Activated CD4-positive, alpha-beta T cell treated with anti-CD3 and anti-CD28 coated beads, Interleukin-2, amount 50 U/mL, for 4 hours (primary cell): ENCODE data around the gene TCERG1L.

ENCODE experiments used
- DNase-seq, 2 experiments: peaks; one replicate each; pipeline ENCODE4 v3.0.0-alpha.2; 2020

The TCERG1L gene

GRCh38 chr10:131314799-131315198 lies 3.3 kb upstream of the TCERG1L start:
- DNase-seq, result no peak

GRCh38 chr10:131314148-131314547 lies 2.6 kb upstream of the TCERG1L start:
- DNase-seq, result no peak

GRCh38 chr10:131313377-131313776 lies 1.9 kb upstream of the TCERG1L start:
- DNase-seq, result no peak

GRCh38 chr10:131312478-131312836 lies 936 bp upstream of the TCERG1L start:
- DNase-seq, result no peak

GRCh38 chr10:131311402-131311660 lies 190 bp downstream of the TCERG1L start:
- no peak for DNase-seq

- no peak for DNase-seq
These were observed 745 bp downstream of the TCERG1L start for GRCh38 chr10:131310551-131311401.

- DNase-seq, result no peak
These were observed 1.4 kb downstream of the TCERG1L start for GRCh38 chr10:131310142-131310541.

- DNase-seq, result no peak
These were observed 11.0 kb downstream of the TCERG1L start for GRCh38 chr10:131300508-131300907.

- no peak for DNase-seq
These were observed 20.7 kb downstream of the TCERG1L start for GRCh38 chr10:131290781-131291180.

GRCh38 chr10:131288648-131289047 lies 22.9 kb downstream of the TCERG1L start:
- DNase-seq, result no peak

- no peak for DNase-seq
These were observed 28.6 kb downstream of the TCERG1L start for GRCh38 chr10:131282961-131283360.

- no peak for DNase-seq
These were observed 31.4 kb downstream of the TCERG1L start for GRCh38 chr10:131280101-131280500.

- DNase-seq, result no peak
These were observed 32.0 kb downstream of the TCERG1L start for GRCh38 chr10:131279516-131279915.

- no peak for DNase-seq
These were observed 33.6 kb downstream of the TCERG1L start for GRCh38 chr10:131277969-131278368.

GRCh38 chr10:131277278-131277677 lies 34.2 kb downstream of the TCERG1L start:
- DNase-seq, result no peak

GRCh38 chr10:131275691-131276090 lies 35.8 kb downstream of the TCERG1L start:
- DNase-seq, result no peak

- no peak for DNase-seq
These were observed 36.6 kb downstream of the TCERG1L start for GRCh38 chr10:131274883-131275282.

GRCh38 chr10:131274133-131274880 lies 37.2 kb downstream of the TCERG1L start:
- DNase-seq, result no peak

GRCh38 chr10:131273476-131273875 lies 38.0 kb downstream of the TCERG1L start:
- no peak for DNase-seq

GRCh38 chr10:131272897-131273451 lies 38.5 kb downstream of the TCERG1L start:
- no peak for DNase-seq

GRCh38 chr10:131271966-131272365 lies 39.6 kb downstream of the TCERG1L start:
- no peak for DNase-seq

GRCh38 chr10:131271195-131271880 lies 40.2 kb downstream of the TCERG1L start:
- no peak for DNase-seq

GRCh38 chr10:131270461-131271190 lies 40.9 kb downstream of the TCERG1L start:
- no peak for DNase-seq
